Activated naive CD4-positive, alpha-beta T cell treated with anti-CD3 and anti-CD28 coated beads for 36 hours (primary cell): ENCODE data around the gene C1QTNF2. TPM values are rescaled to one million over a fixed set of nuclear protein-coding genes. Genes with fewer than 3 reads are reported as not detected.

Experiments used
- CTCF ChIA-PET: fragments of 350-600 bp; sonication (Branson Sonifier 250); formaldehyde crosslinking; loops from one replicate; lab custom pipeline; 2021; ENCODE audit warnings: antibody characterized with exemption; lab: Charles Lee
- DNase-seq: peaks from one replicate; pipeline ENCODE4 v3.0.0-alpha.2; 2020
- H3K27ac Mint-ChIP-seq: one replicate; pipeline ENCODE4 v1.8.0; 2021; ENCODE audit warnings: mild to moderate bottlenecking, mixed read lengths
- H3K27me3 Mint-ChIP-seq: one replicate; pipeline ENCODE4 v1.8.0; 2021; ENCODE audit warnings: low read depth, mixed read lengths
- H3K36me3 Mint-ChIP-seq: one replicate; pipeline ENCODE4 v1.8.0; 2021; ENCODE audit warnings: low read depth, mixed read lengths
- H3K4me1 Mint-ChIP-seq: one replicate; pipeline ENCODE4 v1.8.0; 2021; ENCODE audit warnings: low read depth, mixed read lengths
- H3K4me3 Mint-ChIP-seq: one replicate; pipeline ENCODE4 v1.8.0; 2021; ENCODE audit warnings: mild to moderate bottlenecking, moderate library complexity, mixed read lengths
- H3K9me3 Mint-ChIP-seq: one replicate; pipeline ENCODE4 v1.8.0; 2021; ENCODE audit warnings: mixed read lengths
- intact Hi-C: fragments of 100-400 bp; cut with micrococcal nuclease; formaldehyde crosslinking; loops from one replicate; pipeline ENCODE4 v1.15.1; 2023
- total RNA-seq, 2 experiments: library from RNA; stranded (reverse); gene quantifications; one replicate each; pipeline ENCODE4 v1.2.3, GENCODE V29; 2021

The C1QTNF2 gene
- total RNA-seq, 2 experiments from 2014 or later = not detected

DNA sequence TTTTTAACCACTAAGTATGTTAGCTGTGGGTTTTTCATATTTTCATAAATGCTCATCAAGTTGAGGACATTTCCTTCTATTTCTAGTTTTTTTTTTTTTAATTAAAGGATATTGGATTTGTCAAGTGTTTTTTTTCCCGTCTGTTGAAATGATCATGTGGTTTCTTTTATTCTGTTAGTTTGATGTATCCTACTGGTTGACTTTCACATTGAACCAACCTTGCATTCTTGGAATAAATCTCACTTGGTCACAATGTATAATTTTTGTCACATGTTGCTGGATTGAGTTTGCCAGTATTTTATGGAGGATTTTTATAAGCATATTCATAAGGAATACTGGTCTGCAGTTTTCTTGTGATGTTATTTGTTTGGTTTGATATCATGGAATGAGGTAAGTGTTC lies 17.0 kb upstream of the C1QTNF2 start:
- Mint-ChIP-seq H3K4me1 (no peaks in the 10 kb centered on the region), H3K4me3 (no peak overlapping the region), H3K36me3 (no peaks in the 10 kb centered on the region), H3K9me3 (peaks cover 13% of the 10 kb centered on the region), H3K27ac (no peak overlapping the region), H3K27me3 (no peaks in the 10 kb centered on the region)
- no peak for DNase-seq
- CTCF ChIA-PET = interaction anchor here (0.6 kb wide), 1 partner anchor 318 kb away, joined by 3 read pairs; no protein-coding TSS in a partner anchor
- intact Hi-C loops = no loop called here

DNA sequence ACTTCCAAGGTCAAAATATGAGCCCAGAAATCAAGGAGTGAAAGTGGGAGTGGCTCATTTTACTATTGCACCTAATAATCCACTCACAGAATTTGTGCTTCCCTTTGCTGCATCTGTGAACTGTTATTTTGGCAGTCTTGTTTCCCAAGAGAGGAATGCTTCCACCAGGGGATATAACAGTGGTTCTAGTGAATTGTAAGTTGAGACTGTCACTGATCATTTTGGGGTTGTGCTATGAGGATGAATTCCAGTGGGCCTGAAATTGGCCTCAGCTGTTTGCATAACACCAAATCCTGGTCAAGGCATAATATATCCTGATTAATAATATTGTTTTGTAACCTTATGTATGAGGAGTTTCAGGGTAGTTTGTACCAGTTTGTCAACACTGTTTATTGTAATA lies 15.1 kb upstream of the C1QTNF2 start:
- peaks cover 13% of the 10 kb centered on the region for H3K9me3 Mint-ChIP-seq
- no peaks in the 10 kb centered on the region for H3K27me3 Mint-ChIP-seq
- no peak for DNase-seq
- CTCF ChIA-PET = no interaction called here
- H3K4me1 Mint-ChIP-seq = no peaks in the 10 kb centered on the region
- H3K36me3 Mint-ChIP-seq = no peaks in the 10 kb centered on the region
- H3K4me3 Mint-ChIP-seq = no peak overlapping the region
- intact Hi-C loops = no loop called here
- no peak overlapping the region for H3K27ac Mint-ChIP-seq

DNA sequence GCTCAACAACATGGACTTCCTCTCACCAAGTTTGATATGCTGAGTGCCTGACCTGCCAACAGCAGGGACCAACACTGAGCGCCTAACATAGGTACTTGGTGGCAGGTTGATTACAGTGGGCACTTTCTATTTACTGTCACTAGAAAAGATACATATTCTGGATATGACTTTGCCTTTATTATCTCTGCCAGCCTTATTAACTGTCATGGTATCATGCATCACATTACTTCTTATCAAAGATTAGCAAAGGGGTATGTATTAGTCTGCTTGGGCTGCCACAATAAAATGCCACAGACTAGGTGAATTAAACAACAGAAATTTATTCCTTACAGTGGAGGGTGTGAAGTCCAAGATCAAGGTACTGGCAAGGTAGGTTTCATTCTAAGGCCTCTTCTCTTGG lies 14.3 kb upstream of the C1QTNF2 start:
- DNase-seq = no peak
- intact Hi-C loops = no loop called here
- no peak overlapping the region for H3K27ac Mint-ChIP-seq
- peaks cover 13% of the 10 kb centered on the region for H3K9me3 Mint-ChIP-seq
- no peaks in the 10 kb centered on the region for H3K27me3 Mint-ChIP-seq
- CTCF ChIA-PET = no interaction called here
- H3K4me1 Mint-ChIP-seq = no peaks in the 10 kb centered on the region
- no peaks in the 10 kb centered on the region for H3K36me3 Mint-ChIP-seq
- no peak overlapping the region for H3K4me3 Mint-ChIP-seq

DNA sequence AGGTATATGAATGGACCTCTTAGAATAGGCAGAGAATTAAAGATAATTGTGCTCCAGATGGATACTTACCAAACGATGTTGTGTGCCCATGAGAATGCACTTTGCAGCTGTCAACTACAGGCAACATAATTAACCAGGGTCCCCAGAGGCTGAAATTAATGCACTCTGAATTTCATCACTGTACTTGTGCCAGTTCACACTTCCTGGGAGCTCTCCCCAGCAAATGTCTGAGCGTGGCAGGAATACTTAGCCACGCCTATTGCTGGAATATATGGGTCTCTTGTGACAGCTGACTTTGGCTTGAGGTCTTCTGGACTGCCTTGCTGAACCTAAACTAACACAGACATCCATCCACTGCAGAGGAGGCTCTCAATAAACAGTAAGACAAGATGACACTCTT lies 11.9 kb upstream of the C1QTNF2 start:
- Mint-ChIP-seq H3K4me1 (no peaks in the 10 kb centered on the region), H3K4me3 (no peak overlapping the region), H3K27ac (no peak overlapping the region), H3K27me3 (peaks cover 3% of the 10 kb centered on the region), H3K9me3 (peaks cover 4% of the 10 kb centered on the region), H3K36me3 (no peaks in the 10 kb centered on the region)
- no peak for DNase-seq
- intact Hi-C loops = no loop called here
- CTCF ChIA-PET = no interaction called here

DNA sequence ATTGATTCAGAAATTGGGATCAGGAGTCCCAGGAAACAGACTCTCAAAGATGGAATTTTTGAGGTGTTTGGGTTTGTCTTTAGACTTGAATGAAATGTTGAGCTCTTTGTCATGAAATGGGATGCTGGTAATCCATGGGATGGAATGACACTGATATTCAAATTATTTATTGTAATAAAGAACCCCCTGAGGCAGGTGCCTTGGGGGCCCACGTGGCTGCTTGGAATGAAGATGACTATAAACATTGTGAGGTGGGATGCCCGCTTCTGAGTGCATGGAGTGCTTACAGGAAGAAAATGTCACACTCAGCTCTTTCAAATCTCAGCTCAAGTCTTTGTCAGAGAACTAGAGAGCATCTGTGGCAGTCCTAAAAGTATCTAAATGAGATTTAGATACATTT lies 9.6 kb upstream of the C1QTNF2 start:
- DNase-seq = no peak
- H3K27me3 Mint-ChIP-seq = peaks cover 10% of the 10 kb centered on the region
- no peak overlapping the region for H3K4me3 Mint-ChIP-seq
- intact Hi-C loops = no loop called here
- no peaks in the 10 kb centered on the region for H3K36me3 Mint-ChIP-seq
- H3K9me3 Mint-ChIP-seq = no peaks in the 10 kb centered on the region
- H3K4me1 Mint-ChIP-seq = no peaks in the 10 kb centered on the region
- H3K27ac Mint-ChIP-seq = no peak overlapping the region
- CTCF ChIA-PET = no interaction called here

DNA sequence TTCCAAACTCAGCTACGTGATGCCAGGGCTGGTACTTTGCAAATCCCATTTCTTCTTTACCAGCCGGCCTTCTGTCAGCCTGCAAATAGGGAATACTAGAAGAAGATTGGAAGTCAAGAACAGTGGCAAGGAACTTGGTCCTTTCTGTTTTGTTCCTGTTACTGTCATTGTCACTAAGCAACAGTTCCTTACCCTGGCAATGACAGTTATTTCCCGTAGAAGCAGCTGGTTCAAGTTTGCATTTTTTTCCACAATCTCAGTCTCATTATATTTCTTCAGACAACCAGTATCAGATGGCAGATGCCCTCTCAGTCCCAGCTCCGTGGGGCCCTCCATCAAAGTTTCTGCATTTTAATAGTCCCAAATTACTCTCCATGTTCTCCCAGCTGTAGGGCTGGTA lies 9.1 kb upstream of the C1QTNF2 start:
- Mint-ChIP-seq H3K4me3 (no peak overlapping the region), H3K4me1 (no peaks in the 10 kb centered on the region), H3K27me3 (peaks cover 14% of the 10 kb centered on the region), H3K9me3 (no peaks in the 10 kb centered on the region), H3K36me3 (no peaks in the 10 kb centered on the region), H3K27ac (no peak overlapping the region)
- DNase-seq = no peak
- CTCF ChIA-PET = no interaction called here
- intact Hi-C loops = no loop called here

DNA sequence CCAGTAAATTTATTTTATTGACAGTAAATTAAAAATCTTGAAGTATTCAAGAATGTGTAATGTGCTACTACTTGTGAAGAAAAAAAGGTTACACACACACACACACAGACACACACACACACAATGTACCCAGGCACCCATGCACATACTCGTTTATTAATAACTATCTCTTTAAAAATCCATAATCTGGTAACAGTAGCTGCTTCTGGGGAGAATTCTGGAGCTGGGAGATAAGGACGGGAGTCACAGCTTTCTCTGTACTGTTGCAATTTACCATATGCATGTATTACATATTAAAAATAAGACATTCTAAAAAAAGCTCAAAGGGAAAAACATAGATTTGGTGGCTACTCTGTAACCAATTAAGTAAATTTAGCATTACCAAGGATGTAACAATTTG lies 7.9 kb upstream of the C1QTNF2 start:
- Mint-ChIP-seq H3K9me3 (no peaks in the 10 kb centered on the region), H3K27ac (no peak overlapping the region), H3K36me3 (no peaks in the 10 kb centered on the region), H3K4me3 (no peak overlapping the region), H3K4me1 (no peaks in the 10 kb centered on the region), H3K27me3 (peaks cover 17% of the 10 kb centered on the region)
- no peak for DNase-seq
- CTCF ChIA-PET = interaction anchor here (0.6 kb wide), 1 partner anchor 10 kb away, joined by 3 read pairs; no protein-coding TSS in a partner anchor
- intact Hi-C loops = no loop called here

GRCh38 chr5:160377651-160378050 lies 7.2 kb upstream of the C1QTNF2 start:
- H3K4me1 Mint-ChIP-seq = no peaks in the 10 kb centered on the region
- no peak overlapping the region for H3K27ac Mint-ChIP-seq
- H3K36me3 Mint-ChIP-seq = no peaks in the 10 kb centered on the region
- intact Hi-C loops = no loop called here
- DNase-seq = no peak
- CTCF ChIA-PET = interaction anchor here (1.0 to 1.1 kb wide), 2 partner anchors 12 to 33 kb away, joined by 4 to 7 read pairs; no protein-coding TSS in a partner anchor
- H3K4me3 Mint-ChIP-seq = no peak overlapping the region
- H3K27me3 Mint-ChIP-seq = peaks cover 23% of the 10 kb centered on the region
- H3K9me3 Mint-ChIP-seq = no peaks in the 10 kb centered on the region

- intact Hi-C loops = no loop called here
- H3K4me1 Mint-ChIP-seq = no peaks in the 10 kb centered on the region
- no peaks in the 10 kb centered on the region for H3K9me3 Mint-ChIP-seq
- no peaks in the 10 kb centered on the region for H3K36me3 Mint-ChIP-seq
- no peak for DNase-seq
- no peak overlapping the region for H3K4me3 Mint-ChIP-seq
- CTCF ChIA-PET = interaction anchor here (0.6 to 1.5 kb wide), 4 partner anchors 13 to 1244 kb away, joined by 3 to 4 read pairs (median 4); no protein-coding TSS in a partner anchor
- peaks cover 33% of the 10 kb centered on the region for H3K27me3 Mint-ChIP-seq
- H3K27ac Mint-ChIP-seq = no peak overlapping the region
These were observed 6.0 kb upstream of the C1QTNF2 start for GRCh38 chr5:160376416-160376815.

- intact Hi-C loops = no loop called here
- no peaks in the 10 kb centered on the region for H3K9me3 Mint-ChIP-seq
- no peak overlapping the region for H3K27ac Mint-ChIP-seq
- H3K27me3 Mint-ChIP-seq = peaks cover 40% of the 10 kb centered on the region
- DNase-seq = no peak
- H3K36me3 Mint-ChIP-seq = no peaks in the 10 kb centered on the region
- H3K4me1 Mint-ChIP-seq = peaks cover 4% of the 10 kb centered on the region
- CTCF ChIA-PET = interaction anchor here (0.6 to 1.5 kb wide), 3 partner anchors 14 to 1243 kb away, joined by 3 to 4 read pairs (median 3); no protein-coding TSS in a partner anchor
- no peak overlapping the region for H3K4me3 Mint-ChIP-seq
These were observed 5.3 kb upstream of the C1QTNF2 start for GRCh38 chr5:160375701-160376100.

GRCh38 chr5:160375166-160375565 lies 4.7 kb upstream of the C1QTNF2 start:
- Mint-ChIP-seq H3K27ac (no peak overlapping the region), H3K9me3 (no peaks in the 10 kb centered on the region), H3K4me3 (no peak overlapping the region), H3K27me3 (peaks cover 42% of the 10 kb centered on the region), H3K36me3 (no peaks in the 10 kb centered on the region), H3K4me1 (peaks cover 6% of the 10 kb centered on the region)
- intact Hi-C loops = no loop called here
- CTCF ChIA-PET = no interaction called here
- DNase-seq = no peak

DNA sequence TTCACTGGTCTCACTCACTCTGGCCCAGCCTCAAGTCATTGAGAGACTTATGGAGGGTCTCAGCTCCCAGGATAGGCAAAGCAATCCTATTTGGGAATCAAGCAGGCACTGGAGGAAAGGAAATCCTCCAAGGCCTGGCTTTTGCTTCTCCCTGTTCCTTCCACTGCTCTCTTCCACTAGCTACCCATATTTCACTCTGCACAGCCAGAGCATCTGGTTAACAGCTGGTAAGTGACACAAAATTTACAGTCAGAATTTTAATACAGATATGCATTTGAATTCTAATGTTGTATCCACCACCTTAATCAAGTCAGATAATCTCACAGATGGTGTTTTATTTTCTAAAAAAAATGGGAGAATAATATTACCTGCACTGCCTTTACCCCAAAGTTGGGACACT lies 868 bp upstream of the C1QTNF2 start:
- H3K4me1 Mint-ChIP-seq = peaks cover 16% of the 10 kb centered on the region
- CTCF ChIA-PET = no interaction called here
- peak overlapping the region; percentile 35 for H3K4me3 Mint-ChIP-seq

GRCh38 chr5:160370713-160371034 lies 248 bp upstream of the C1QTNF2 start:
- Mint-ChIP-seq H3K27me3 (peaks cover 67% of the 10 kb centered on the region), H3K4me1 (peaks cover 16% of the 10 kb centered on the region), H3K27ac (no peak overlapping the region), H3K4me3 (peak overlapping the region; percentile 35), H3K36me3 (no peaks in the 10 kb centered on the region), H3K9me3 (no peaks in the 10 kb centered on the region)
- CTCF ChIA-PET = interaction anchor here (0.8 to 1.4 kb wide), 2 partner anchors 20 to 27 kb away, joined by 3 to 4 read pairs; no protein-coding TSS in a partner anchor
- intact Hi-C loops = no loop called here
- DNase-seq = no peak

More for the DNA sequence above, 868 bp upstream of the C1QTNF2 start:
- no peaks in the 10 kb centered on the region for H3K36me3 Mint-ChIP-seq
- no peak overlapping the region for H3K27ac Mint-ChIP-seq
- no peak for DNase-seq
- intact Hi-C loops = no loop called here
- H3K9me3 Mint-ChIP-seq = no peaks in the 10 kb centered on the region
- peaks cover 65% of the 10 kb centered on the region for H3K27me3 Mint-ChIP-seq
